Endothelial cell of hepatic sinusoid (primary cell): ENCODE results near the gene BMAL1.

Source experiments
- in situ Hi-C: cut with HindIII; loops from 2 replicates; pipeline ENCODE4 v1.10.0; 2017; ENCODE audit warnings: low sequenced_read_pairs

The BMAL1 gene

GRCh38 chr11:13314676-13315394 is 37.2 kb downstream of the BMAL1 start:
- in situ Hi-C loops: no loop called here

DNA sequence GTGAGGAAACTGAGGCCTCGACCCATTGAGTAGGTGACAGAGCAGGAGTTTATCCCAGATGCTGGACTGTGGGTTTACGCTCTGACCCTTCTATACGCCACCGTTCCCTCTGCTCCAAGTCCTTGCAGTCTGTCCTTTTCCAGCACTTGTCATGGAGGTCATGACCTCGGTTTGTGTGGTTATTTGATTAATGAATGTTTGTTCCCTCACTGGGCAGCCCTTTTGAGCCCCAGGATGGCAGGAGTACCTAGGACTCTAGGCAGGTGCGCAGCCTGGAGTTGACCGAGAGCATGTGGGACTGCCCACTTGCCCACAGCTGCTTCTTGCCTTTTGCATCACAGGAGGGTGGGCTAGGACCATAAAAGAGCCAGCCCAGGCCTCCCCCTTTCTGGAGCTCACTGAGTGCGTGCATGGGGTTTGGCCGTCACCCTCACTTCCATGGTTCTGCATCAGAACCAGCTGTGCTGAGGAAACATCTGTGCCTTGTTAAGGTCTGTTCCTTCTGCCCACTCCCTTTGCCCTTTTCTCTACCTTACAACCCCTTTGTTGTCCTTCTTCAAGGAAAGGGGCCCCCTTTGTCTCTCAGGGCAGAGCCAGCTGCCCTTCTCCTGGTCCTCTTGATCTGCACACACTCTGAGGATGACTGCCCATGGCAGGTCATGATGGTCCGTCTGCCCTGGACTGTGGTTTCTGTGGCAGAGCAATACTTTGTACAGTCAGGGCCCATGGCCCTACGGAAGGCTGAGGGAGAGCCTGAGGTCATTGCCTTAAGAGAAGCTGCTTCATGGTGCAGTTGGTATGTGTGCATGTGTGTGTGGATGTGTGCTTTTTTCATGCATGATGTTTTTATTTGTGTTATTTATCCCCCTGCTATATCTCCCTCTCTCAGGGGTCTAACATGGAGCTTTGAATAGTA is 38.2 kb downstream of the BMAL1 start:
- in situ Hi-C loops: no loop called here

DNA sequence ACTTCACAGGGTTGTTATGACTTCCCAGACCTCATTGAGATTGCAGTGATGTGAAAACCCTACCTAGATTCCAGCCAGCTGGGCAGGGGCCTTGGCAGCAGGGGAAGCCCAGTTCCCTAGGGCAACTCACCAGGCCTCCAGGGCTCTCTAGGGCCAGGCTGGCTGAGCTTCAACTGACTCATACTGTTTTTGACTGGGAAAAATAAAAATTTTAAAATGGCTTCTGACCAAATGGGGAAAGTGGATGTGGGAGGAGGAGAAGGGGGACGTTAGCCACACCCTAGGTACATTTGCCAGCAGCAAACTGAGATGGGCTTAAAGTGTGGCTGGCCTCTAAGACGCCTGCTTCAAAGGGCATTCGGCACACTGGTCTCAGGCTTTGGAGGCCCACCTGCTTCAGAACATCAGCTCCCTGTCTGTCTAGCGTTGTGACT is 39.0 kb downstream of the BMAL1 start:
- in situ Hi-C loops: no loop called here

- in situ Hi-C loops: no loop called here
Observed at GRCh38 chr11:13317293-13318080, 39.9 kb downstream of the BMAL1 start.

DNA sequence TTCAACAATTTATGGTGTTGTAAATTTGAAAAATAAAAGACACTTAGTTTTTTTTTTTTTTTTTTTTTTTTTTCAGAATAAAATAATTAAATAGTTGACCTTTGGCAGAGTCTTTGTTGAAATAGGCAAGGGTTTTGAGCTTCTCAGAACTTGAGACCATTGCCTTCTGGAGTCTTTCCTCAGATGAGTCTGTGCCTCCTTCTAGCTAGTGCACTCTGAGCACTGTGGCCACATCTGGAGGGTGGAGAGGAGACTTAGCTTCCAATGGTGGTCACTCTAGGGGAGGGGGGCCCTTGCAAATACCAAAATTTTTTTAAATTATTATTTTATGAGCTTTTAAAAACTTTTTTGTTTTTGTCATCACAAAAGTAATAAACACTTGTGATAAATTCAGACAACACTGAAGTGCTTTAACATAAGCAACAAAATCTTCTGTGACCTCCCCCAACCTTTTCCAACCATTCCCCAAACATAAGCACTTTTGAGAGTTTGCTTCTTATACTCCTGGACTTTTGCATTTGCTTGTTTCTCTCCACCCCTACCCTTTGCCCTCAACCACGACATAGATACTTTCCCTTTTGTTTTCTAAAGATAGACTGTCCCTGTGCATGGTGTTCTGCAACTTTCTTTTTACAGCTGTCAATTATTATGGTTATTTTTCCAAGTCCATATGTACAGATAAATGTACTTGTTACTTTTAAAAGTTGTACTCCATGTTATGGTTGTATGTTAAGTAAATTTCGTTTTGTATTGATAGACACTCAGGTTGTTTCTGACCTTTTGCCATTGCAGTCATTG is 41.1 kb downstream of the BMAL1 start:
- in situ Hi-C loops: no loop called here

DNA sequence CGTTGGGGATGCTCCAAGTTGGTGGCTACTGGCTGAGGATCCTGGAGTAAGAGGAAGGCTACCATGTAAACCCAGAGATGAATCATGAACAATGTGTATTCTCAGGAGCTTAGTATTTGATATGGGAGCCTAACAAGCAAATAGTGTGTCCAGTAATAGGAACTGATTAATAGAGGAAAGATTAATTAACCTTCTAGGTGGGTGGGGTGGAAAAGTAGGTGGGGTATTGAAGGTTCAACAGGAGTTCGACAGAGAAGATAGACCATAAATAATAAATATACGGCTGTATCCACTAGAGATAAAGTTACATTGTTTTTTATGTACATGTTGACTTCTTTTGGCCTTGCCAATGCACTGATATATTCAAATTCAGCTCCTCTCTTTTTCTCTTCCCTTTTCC is 43.1 kb downstream of the BMAL1 start:
- in situ Hi-C loops: no loop called here

DNA sequence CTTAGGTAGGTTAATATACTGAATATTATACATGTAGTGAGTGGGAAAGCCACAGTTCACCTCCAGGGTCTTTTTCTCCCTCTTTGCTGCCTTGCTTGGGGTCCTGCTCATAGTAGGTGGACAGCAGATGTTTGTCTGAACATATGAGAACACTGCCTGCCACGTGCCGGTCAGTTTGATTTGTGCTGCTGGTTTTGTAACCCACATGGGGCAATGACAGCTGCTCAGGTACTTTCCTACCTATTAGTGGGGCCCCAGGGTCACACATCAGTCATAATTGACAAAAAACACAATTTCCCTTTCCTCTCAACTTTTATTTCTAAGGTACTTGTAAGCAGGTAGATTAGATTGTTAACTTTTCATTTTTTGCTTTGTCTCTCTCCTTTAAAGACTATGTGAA is 43.8 kb downstream of the BMAL1 start:
- in situ Hi-C loops: no loop called here

DNA sequence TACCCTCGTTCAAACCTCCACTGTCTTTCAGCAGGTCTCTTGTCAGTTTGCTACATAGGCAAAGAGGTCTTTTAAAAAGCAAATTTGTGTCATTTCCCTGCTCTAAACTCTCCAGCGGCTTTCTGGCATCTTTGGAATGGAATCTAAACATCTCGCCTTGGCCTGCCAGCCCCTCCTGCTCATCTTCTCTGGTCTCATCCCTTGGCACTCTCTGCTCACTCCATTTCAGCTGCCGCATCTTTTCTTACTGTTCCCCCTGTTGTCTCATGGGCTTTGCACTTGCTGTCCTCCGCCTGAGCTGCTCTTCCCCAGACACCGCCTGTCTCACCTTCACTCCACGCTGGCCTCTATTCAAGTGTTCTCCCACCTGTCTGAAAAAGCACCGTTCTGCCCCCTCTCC is 46.6 kb downstream of the BMAL1 start:
- in situ Hi-C loops: no loop called here

- in situ Hi-C loops: no loop called here
Observed at GRCh38 chr11:13324709-13325108, 47.1 kb downstream of the BMAL1 start.

GRCh38 chr11:13327421-13327820 is 49.8 kb downstream of the BMAL1 start:
- in situ Hi-C loops: no loop called here

DNA sequence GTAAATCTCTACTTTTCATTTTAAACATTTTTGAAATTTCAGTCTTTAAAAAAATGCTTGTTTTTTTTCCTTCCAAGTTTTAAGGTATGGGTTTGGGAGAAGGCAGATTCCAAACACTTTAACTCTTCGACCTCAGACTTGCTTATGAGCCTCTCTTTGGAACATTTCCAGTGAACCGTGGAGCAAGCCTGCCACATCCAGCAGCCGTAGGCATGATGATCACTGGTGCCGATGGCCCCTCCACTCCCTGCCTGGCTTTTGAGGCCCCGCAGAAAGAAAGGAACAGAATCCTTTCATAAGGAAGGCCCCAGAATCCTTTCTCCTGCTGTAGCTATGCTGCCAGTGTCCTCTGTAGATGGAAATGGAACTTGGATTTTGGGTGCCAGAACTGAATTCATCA is 50.7 kb downstream of the BMAL1 start:
- in situ Hi-C loops: no loop called here

GRCh38 chr11:13329670-13330356 is 52.2 kb downstream of the BMAL1 start:
- in situ Hi-C loops: no loop called here

- in situ Hi-C loops: no loop called here
Observed at GRCh38 chr11:13332124-13332523, 54.5 kb downstream of the BMAL1 start.

DNA sequence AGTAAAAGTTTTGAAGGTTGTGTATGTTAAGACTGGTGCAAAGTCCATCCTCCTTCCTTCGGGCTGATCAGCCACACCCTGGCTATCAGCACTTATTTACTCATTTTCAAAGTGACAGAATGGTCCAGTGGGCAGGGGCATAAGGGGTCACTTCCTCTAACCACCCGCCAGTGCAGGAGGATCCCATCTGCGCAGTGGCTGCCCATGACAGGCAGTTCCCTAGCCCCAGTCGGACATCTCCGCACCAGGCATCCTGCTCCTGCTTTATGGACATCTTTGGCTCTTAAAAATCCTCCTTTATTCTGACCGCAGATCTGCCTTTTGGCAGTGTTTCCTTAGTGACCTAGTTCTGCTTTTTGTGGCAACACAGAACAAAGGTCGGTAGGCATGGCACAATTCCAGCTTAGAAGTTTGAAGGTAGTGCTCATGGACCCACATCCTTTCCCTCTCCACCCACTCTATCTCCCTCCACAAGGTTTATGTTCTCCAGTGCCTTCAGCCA is 55.9 kb downstream of the BMAL1 start:
- in situ Hi-C loops: no loop called here

- in situ Hi-C loops: no loop called here
Observed at GRCh38 chr11:13334034-13334786, 56.6 kb downstream of the BMAL1 start.

DNA sequence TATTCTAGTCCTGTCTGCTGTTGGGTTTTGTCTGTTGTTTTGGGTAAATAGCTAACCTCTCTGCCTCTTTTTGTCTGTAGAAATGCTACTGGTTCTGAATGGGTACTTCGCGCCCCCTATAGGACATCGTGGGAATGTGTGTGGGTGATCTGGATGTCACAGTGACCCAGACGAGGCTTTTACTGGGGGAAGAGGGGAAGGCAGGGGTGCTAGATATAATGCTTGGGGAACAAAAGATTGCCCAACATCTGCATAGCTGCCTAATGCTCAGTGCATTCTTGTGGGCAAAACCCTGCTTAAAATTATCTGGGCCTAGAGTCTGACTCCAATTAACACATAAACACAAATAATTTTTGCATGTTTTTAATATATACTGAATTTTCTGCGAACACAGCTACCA is 57.7 kb downstream of the BMAL1 start:
- in situ Hi-C loops: loop anchor here (5.0 kb wide), 1 partner anchor 128 kb away; no protein-coding TSS in a partner anchor

DNA sequence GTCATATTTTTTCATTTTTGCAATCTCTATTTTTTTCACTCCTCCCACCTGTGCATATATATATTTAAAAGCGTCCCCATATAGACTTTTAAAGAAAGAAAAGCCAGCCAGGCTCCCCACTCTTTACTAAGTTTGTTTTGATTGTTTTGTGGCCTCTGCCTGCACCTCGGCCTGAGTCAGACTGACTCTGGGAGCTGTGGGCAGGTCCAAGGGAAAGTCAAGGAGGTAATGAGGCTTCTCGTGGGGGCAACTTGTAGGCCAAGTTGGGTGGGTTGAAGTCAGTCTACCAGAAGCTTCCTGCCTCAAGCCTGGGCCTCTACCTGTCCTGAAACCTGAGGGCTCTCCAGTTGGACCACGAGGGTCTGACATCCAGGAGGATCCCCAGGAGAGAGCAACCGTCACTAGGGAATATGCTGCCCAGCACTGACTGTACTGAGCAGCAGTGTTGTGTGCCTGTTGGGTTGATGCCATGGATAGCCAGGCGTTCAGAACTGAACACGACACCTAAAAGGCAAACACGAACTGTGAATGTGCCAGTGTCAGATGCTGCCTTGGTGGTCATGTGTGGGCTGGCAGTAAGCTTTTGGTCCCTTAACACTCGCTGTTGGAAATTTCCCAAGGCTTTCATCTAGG is 58.8 kb downstream of the BMAL1 start:
- in situ Hi-C loops: loop anchor here (5.0 kb wide), 1 partner anchor 129 kb away; no protein-coding TSS in a partner anchor

DNA sequence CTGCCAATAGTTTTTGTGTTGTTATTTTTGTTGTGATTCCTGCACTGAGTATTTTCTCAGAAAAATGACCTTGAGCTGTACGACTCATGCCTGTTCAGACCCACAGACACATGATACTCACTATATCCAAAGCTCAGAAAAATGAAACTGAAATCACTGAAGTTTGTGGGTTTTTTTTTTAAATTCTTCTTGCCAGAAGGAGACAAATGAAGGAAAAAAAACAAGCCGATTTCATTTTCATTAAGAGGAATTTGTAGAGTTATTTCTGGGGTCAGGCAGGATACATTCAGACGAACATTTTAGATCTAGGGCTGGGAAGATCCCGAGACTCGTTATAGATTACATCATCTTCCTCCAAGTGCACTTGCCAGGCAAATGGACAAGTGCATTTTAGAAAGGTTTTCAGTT is 60.4 kb downstream of the BMAL1 start:
- in situ Hi-C loops: loop anchor here (5.0 kb wide), 1 partner anchor 131 kb away; no protein-coding TSS in a partner anchor
